Esophagus (tissue), 2 donors: ENCODE data around the gene PMIS2. TPM values are rescaled to one million over a fixed set of nuclear protein-coding genes. Genes with fewer than 3 reads are reported as not detected.

Experiments
- H3K27ac ChIP-seq, 2 donors: one replicate each; pipeline ENCODE4 v1.5.1; 2013; ENCODE audit warnings: low read depth in 2 of 2, mild to moderate bottlenecking in 2 of 2, inconsistent platforms in 1 of 2, low read length in 1 of 2, moderate library complexity in 1 of 2
- H3K27me3 ChIP-seq, 2 donors: one replicate each; pipeline ENCODE4 v1.6.1; 2013; ENCODE audit warnings: low read length in 2 of 2, control low read depth in 1 of 2, mild to moderate bottlenecking in 1 of 2; ENCODE audit not compliant: insufficient read depth in 2 of 2, control insufficient read depth in 1 of 2
- H3K36me3 ChIP-seq, 2 donors: one replicate each; pipeline ENCODE4 v1.6.1; 2013; ENCODE audit warnings: low read length in 1 of 2; ENCODE audit not compliant: control insufficient read depth in 2 of 2, insufficient read depth in 2 of 2
- H3K4me1 ChIP-seq, 2 donors: one replicate each; pipeline ENCODE4 v1.6.1; 2013; ENCODE audit warnings: low read length in 1 of 2; ENCODE audit not compliant: control insufficient read depth in 2 of 2, insufficient read depth in 2 of 2
- H3K4me3 ChIP-seq, 2 donors: one replicate each; pipeline ENCODE4 v1.5.1; 2013; ENCODE audit warnings: low read length in 2 of 2, mild to moderate bottlenecking in 2 of 2, low read depth in 1 of 2, moderate library complexity in 1 of 2
- H3K9me3 ChIP-seq, 2 donors: one replicate each; pipeline ENCODE4 v1.6.1; 2013; ENCODE audit warnings: mild to moderate bottlenecking in 2 of 2, low read depth in 1 of 2, low read length in 1 of 2, moderate library complexity in 1 of 2; ENCODE audit not compliant: control insufficient read depth in 2 of 2, insufficient read depth in 1 of 2
- WGBS, 2 donors: extraction: QIAGEN DNeasy Blood & Tissue Kit; methylation state at CpG; one replicate each; pipeline ENCODE4 v1.1.7; 2013; 5-methylcytosine and 5-hydroxymethylcytosine counted together
- polyA plus RNA-seq, 2 donors: library from polyadenylated mRNA; stranded (reverse); fragments of 200-250 nt; gene quantifications; one replicate each; pipeline ENCODE4 v1.2.3, GENCODE V29; 2013
- donor health status: healthy with polysubstance abuse.
- donor health status: Bipolar disorder and iron deficiency.

Gene PMIS2
- polyA plus RNA-seq: not detected

DNA sequence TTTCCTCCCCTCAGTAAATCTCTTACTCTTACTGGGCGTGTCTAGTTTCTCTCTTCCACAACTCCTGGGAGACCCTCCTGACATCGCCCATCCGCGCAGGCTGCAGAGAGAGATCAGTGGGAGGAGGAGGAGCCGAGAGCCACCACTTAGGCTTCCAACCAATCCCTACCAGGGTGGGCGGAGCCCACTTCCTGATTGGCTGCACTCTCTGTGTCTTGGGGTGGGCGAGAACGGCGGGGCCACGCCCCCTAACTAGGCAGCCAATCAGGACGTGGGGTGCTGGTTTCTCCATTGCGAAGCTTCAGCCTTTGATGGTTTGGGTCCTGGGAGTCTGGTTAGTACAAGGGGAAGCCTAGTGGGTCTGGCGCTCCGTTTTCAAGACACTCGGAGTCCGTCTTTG is at the start of gene PMIS2:
PMIS2 (plus strand) TSS at position 326 of the 400 bp plus-strand sequence. CDS start 87 bp downstream, outside the sequence.
- no peak within 1 kb of the TSS for H3K4me3 ChIP-seq
- H3K9me3 ChIP-seq: no peaks in the 10 kb centered on the region
- H3K27ac ChIP-seq: no peak within 1 kb of the TSS
- H3K36me3 ChIP-seq: no peaks in the 10 kb centered on the region
- WGBS, 2 donors: 45 to 55% methylated on average over 16 of the region's 16 CpGs
- H3K4me1 ChIP-seq: no peaks in the 10 kb centered on the region
- no peaks in the 10 kb centered on the region for H3K27me3 ChIP-seq

DNA sequence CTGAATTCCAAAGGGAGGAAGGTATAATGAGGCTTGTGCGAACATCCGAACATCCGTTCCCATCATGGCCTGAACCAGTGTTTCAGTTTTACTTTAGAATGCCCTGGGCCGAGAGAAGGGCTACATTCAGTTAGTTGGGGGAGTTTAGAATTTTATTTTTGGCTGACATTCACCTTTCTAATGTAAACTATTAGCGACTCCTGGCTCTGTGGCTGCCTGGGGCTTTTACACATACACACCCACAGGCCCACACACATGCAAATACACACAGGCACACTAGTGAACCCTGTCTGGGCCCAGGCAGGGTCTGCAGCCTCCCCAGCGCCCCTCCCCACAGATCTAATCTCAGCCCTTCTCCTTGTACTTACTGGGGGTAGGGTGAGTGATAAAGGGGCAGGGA is 46.7 kb upstream of the PMIS2 start:
- Histone ChIP-seq H3K9me3 (no peaks in the 10 kb centered on the region), H3K27me3 (no peaks in the 10 kb centered on the region), H3K36me3 (peaks cover 0 to 7% of the 10 kb centered on the region in 2 donors), H3K27ac (no peak overlapping the region), H3K4me3 (no peak overlapping the region), H3K4me1 (peaks cover 0 to under 1% of the 10 kb centered on the region in 2 donors)
- 68 to 69% methylated on average over 6 of the region's 6 CpGs for WGBS, 2 donors

DNA sequence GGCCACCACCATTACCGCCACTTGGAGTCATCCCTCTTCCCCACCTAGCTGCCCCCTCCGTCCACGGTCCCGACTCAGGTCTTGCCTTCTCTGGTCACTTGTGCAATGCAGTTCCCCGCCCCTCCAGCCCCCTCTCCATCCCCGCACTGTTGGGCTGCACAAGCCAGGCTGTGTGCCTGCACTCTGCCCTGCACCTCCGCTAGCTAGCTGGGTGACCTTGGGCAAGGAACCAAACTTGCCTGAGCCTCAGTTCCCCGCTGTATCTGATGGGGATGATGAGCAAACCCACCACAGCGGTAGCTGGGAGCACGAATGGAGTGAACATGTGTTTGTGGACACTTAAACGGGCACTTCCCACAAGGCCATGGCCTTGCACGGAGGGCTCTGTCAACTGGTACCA is 46.1 kb upstream of the PMIS2 start:
- H3K36me3 ChIP-seq: peaks cover 0 to 7% of the 10 kb centered on the region in 2 donors
- 88 to 93% methylated on average over 12 of the region's 12 CpGs for WGBS, 2 donors
- no peaks in the 10 kb centered on the region for H3K27me3 ChIP-seq
- H3K9me3 ChIP-seq: no peaks in the 10 kb centered on the region
- peaks cover 0 to 5% of the 10 kb centered on the region in 2 donors for H3K4me1 ChIP-seq
- H3K27ac ChIP-seq: no peak overlapping the region
- H3K4me3 ChIP-seq: no peak overlapping the region

- Histone ChIP-seq H3K36me3 (peaks cover 0 to 7% of the 10 kb centered on the region in 2 donors), H3K4me3 (no peak overlapping the region), H3K27me3 (no peaks in the 10 kb centered on the region), H3K4me1 (peaks cover 0 to 5% of the 10 kb centered on the region in 2 donors), H3K9me3 (no peaks in the 10 kb centered on the region), H3K27ac (no peak overlapping the region)
- 78 to 80% methylated on average over 7 of the region's 7 CpGs for WGBS, 2 donors
Measured at GRCh38 chr19:35540356-35540927, 45.5 kb upstream of the PMIS2 start.

GRCh38 chr19:35542209-35542608 is 43.8 kb upstream of the PMIS2 start:
- Histone ChIP-seq H3K36me3 (peaks cover 0 to 11% of the 10 kb centered on the region in 2 donors), H3K4me3 (no peak overlapping the region), H3K9me3 (no peaks in the 10 kb centered on the region), H3K27ac (no peak overlapping the region), H3K4me1 (peaks cover 6 to 13% of the 10 kb centered on the region in 2 donors), H3K27me3 (no peaks in the 10 kb centered on the region)
- 93 to 94% methylated on average over 11 of the region's 11 CpGs for WGBS, 2 donors

DNA sequence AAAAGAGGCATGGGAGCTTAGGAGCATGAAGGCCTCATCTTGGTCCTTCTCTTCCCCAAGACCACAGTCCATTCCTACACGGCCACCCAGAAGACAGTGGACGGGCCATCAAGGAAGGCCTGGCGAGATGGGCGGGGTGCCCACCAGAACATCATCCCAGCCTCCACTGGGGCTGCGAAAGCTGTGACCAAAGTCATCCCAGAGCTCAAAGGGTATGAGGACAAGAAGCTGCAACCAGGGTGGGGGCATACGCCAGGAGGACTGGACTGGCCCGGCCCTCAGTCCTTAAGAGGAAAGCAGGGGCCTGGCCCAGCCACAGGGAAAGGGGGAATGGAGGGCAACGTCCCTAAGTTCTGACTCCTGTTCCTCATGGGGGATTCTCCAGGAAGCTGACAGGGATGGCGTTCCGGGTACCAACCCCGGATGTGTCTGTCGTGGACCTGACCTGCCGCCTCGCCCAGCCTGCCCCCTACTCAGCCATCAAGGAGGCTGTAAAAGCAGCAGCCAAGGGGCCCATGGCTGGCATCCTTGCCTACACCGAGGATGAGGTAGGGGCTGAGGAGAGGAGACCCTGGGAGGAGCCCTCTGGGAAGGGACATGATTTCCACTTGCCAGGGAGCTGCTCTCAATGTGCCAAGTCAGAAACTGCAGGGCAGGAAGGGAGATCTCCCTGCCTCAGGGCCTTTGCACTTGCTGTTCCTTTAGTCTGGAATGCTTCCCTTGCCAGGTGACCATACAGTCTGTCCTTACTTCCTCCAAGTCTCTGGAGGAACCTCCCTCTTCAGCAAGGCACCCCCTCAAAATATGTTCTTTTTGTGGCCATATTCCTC is 42.5 kb upstream of the PMIS2 start:
- Histone ChIP-seq H3K27me3 (no peaks in the 10 kb centered on the region), H3K36me3 (peaks cover 0 to 13% of the 10 kb centered on the region in 2 donors), H3K4me1 (peaks cover 6 to 13% of the 10 kb centered on the region in 2 donors), H3K4me3 (no peak overlapping the region), H3K9me3 (no peaks in the 10 kb centered on the region), H3K27ac (no peak overlapping the region)
- 93 to 96% methylated on average over 15 of the region's 15 CpGs for WGBS, 2 donors

- WGBS, 2 donors: 78 to 84% methylated on average over 3 of the region's 3 CpGs
- Histone ChIP-seq H3K9me3 (no peaks in the 10 kb centered on the region), H3K36me3 (peaks cover 0 to 13% of the 10 kb centered on the region in 2 donors)
Measured at GRCh38 chr19:35544110-35544802, 41.7 kb upstream of the PMIS2 start.

GRCh38 chr19:35545001-35545854 is 40.7 kb upstream of the PMIS2 start, which contains the start of gene TMEM147:
TMEM147 (plus strand) TSS chr19:35545626; CDS start chr19:35545740, 114 bp downstream.
- H3K36me3 ChIP-seq: peaks cover 0 to 13% of the 10 kb centered on the region in 2 donors
- H3K4me1 ChIP-seq: peaks cover 6 to 13% of the 10 kb centered on the region in 2 donors
- WGBS, 2 donors: 0 to 1% methylated on average over 80 to 85 of the region's 85 CpGs
- no peaks in the 10 kb centered on the region for H3K27me3 ChIP-seq
- H3K9me3 ChIP-seq: no peaks in the 10 kb centered on the region
- peak within 1 kb of the TSS; percentile 68 to 77 for H3K4me3 ChIP-seq
- H3K27ac ChIP-seq: peak within 1 kb of the TSS; percentile 71 to 85

More at GRCh38 chr19:35544110-35544802, 41.7 kb upstream of the PMIS2 start:
- Histone ChIP-seq H3K4me3 (peak overlapping the region; percentile 68 to 77), H3K27ac (peak overlapping the region in 1 of 2 donors; percentile 85), H3K27me3 (no peaks in the 10 kb centered on the region), H3K4me1 (peaks cover 6 to 13% of the 10 kb centered on the region in 2 donors)
